NCI-H2196 (cell line): ENCODE data around the gene NAA35.

ENCODE experiments used
- DNase-seq: peaks from one replicate; lab custom pipeline; 2025; ENCODE audit not compliant: unreplicated experiment; lab: John Stamatoyannopoulos, UW

Gene NAA35

DNA sequence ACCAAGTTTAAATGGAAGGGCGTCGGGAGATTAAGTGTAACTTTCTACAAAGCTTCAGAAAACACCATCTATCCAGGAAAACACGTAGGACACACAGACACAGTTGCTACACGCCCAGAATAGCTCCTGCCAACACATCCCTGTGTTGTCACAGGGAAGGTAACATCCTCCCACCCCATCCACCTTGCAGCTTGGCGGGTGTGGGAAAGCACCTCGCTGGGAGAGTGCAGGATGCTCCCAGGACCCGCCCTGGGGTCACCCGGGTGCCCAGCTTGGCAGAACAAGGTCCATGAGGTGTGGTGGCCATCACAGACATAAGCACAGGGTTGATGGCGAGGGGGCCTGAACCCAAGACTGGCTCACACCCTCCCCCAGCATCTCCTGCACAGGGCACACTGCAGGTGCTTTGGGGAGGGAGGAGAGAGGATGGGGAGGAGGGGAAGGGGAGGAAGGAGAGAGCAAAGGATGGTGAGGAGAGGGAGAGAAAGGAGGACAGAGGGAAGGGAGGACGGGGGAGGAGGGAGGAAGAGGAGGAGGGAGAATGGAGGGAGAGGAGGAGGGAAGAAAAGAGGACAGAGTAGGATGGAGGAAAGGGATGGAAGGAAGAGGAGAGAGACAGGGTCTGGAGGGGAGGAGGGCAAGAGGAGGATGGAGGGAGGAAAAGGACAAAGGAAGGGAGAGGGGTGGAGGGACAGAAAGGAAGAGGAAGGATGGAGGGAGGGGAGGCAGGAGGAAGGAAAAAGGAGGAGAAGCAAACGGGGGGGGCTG lies 121.2 kb downstream of the NAA35 start:
- no peak for DNase-seq

DNA sequence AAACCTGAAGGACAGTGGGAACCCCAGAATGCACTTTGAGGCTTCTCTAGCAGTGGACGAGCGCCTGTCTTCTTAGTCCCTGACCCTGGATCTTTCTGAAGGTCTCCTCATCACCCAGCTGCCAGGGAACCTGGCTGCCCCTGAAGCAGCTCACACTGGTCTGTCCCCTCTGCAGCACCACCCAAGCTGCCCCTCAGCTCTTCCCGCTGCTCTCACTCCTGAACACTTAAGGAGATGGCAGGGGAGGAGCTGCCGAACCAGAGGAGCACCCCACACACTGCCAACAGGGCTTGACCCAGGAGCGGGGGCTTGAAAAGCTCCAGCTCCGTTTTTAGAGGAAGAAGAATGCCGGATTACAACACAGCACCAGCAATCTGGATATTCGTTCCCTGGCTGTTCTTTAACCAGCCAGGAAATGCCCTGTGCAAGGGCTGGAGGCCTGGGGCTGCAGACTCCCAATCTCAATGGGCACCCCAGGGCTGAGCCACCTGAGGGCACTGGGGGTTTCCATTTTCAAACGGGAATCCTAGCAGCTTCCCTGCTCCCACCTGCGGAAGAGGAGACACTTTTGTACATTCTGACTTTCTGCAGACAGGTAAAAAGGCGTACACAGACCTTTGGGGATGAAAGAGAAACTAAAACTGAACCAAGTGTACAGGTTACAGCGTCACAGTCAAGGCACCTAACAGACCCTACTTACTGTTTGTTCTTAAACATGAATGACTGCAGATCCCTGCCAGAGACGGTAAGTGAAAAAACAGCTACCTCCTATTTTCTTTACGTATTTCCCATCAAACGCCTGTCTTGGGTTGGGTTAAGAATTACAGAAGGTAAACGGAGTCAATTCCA lies 122.1 kb downstream of the NAA35 start:
- DNase-seq: no peak

DNA sequence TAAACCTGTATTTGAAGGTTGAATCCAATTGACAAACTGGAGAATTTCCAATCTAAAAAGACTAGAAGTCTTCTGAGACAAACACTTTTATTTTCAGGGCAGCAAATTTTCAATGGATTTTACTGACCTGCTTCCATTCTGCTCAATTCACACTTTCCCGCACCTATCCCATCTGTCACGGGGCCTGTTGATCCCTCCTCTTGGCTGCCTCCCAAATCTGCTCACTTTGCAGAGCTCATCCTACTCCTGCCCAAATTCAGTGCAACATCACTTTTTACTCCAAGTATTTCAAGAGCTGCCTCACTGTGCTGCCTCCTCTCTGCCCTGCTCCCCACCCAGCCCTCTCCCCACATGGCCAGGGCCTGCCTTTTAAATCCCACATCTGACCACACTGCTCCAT lies 123.3 kb downstream of the NAA35 start:
- no peak for DNase-seq

DNA sequence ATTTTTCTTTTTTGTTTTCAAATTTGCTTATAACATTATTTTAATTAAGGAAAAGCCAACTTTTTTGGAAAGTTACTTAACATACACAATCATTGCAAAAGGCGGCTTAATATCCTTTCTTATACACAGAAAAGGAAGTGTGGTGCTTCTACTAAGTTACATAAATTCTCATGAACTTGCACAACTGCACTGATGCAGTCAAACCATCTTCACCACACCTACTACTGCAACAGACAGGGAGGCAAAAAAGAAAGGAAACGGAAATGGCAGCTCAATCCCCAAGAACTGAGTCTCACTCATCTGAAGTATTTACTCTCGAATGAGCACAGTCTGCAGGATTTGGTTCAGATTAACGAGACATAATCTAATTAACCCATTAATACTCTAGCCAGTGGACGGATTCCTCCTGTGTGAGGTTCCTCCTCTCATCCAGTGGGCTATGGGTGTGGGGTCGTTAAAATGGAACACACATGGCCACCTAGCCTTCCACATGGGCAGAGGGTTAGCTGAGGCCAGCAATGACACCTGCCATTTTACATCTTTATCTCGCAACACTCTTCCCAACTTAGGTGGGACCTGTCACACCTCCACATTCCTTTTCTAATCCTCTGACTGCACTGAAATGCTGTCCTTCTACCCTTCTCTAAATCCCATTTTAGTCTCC lies 128.4 kb downstream of the NAA35 start:
- DNase-seq: no peak
